ENCODE results near the gene RSAD2.

RSAD2 gene

DNA sequence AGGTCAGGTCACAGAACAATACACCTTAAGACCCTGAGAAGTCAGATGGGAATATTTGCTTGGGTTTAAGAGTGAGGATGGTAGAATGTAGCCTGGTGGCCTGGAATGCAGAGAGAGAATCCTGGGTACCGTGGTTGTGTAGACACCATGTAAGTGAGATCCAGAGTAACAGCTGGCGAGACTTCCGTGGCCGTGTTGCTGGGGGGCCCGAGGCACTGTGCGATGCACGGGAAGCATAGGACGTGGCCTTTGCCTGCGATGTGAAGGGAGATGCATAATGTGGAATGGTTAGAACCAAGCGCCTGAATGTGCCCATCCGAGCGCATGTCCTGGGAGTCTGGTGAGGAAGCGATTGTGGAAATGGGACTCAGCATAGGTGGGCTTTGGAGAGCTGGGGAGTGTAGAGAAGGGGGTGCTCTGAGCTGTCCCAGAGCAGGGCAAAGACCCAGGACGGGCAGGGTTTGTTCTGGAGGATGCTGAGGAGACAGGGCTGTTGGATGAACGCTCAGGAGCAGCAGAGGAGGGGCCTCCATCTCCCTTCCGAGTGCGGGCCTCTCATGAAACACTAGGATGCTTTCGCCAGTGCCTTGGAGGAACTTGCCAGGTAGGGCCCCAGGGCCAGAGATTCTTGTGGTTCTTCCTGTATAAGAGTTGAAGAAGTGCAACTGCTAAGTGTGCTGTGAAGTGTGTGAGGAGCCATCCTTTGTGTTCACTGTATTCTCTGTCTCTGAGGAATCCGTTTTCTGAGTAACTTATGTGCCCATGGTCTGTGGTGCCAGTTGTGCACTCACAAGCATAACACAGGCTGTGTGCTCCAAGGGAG, 46.7 kb downstream of the RSAD2 start:
- H3K4me3 ChIP-seq (ENCODE audit: low read depth, low read length): no peak overlapping the region
- DNase-seq (ENCODE audit: low read depth): no peak
- no peak for TF ChIP-seq MAX (IDR thresholded peaks at IDR 0.05; ENCODE audit: low read depth, low read length)
- no peak for TF ChIP-seq POLR2A (IDR thresholded peaks at IDR 0.05; ENCODE audit: extremely low read depth, insufficient read length)
- no peak for TF ChIP-seq MYC (IDR thresholded peaks at IDR 0.05; ENCODE audit: low read depth, low read length)
- TF ChIP-seq, protein P1, sequence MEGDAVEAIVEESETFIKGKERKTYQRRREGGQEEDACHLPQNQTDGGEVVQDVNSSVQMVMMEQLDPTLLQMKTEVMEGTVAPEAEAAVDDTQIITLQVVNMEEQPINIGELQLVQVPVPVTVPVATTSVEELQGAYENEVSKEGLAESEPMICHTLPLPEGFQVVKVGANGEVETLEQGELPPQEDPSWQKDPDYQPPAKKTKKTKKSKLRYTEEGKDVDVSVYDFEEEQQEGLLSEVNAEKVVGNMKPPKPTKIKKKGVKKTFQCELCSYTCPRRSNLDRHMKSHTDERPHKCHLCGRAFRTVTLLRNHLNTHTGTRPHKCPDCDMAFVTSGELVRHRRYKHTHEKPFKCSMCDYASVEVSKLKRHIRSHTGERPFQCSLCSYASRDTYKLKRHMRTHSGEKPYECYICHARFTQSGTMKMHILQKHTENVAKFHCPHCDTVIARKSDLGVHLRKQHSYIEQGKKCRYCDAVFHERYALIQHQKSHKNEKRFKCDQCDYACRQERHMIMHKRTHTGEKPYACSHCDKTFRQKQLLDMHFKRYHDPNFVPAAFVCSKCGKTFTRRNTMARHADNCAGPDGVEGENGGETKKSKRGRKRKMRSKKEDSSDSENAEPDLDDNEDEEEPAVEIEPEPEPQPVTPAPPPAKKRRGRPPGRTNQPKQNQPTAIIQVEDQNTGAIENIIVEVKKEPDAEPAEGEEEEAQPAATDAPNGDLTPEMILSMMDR (IDR thresholded peaks at IDR 0.05; ENCODE audit: low read depth, low read length): no peak

DNA sequence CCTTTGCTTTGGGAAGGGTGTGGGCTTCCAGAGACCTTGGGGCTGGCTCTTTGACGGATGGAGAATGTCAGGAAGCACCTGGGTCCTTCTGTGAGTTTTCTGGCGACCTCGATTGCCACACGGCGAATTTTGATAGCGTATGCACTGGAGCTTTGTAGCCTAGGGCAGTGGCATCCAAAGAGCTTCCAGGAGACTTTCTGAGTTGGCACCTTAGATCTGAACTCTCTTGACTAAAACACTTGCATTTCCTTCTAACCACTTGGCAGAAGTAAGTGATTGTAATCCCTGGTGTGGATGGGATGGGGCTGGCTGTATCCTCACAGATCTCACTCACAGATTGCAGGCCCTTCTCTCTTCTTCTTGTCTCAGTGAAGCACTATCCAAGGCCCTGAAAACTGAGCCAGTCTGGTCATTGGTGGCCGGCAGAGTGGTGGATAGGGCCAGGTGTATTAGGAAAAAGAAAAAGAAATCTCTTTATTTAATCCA, 47.4 kb downstream of the RSAD2 start:
- TF ChIP-seq, protein P1 (IDR thresholded peaks at IDR 0.05; ENCODE audit: low read depth, low read length): no peak
- TF ChIP-seq POLR2A (IDR thresholded peaks at IDR 0.05; ENCODE audit: extremely low read depth, insufficient read length): no peak
- TF ChIP-seq MAX (IDR thresholded peaks at IDR 0.05; ENCODE audit: low read depth, low read length): no peak
- no peak for TF ChIP-seq MYC (IDR thresholded peaks at IDR 0.05; ENCODE audit: low read depth, low read length)
- no peak overlapping the region for H3K4me3 ChIP-seq (ENCODE audit: low read depth, low read length)
- no peak for DNase-seq (ENCODE audit: low read depth)

- TF ChIP-seq, protein P1 (IDR thresholded peaks at IDR 0.05; ENCODE audit: low read depth, low read length): no peak
- TF ChIP-seq POLR2A (IDR thresholded peaks at IDR 0.05; ENCODE audit: extremely low read depth, insufficient read length) (no peak), MYC (IDR thresholded peaks at IDR 0.05; ENCODE audit: low read depth, low read length) (no peak), MAX (IDR thresholded peaks at IDR 0.05; ENCODE audit: low read depth, low read length) (no peak)
- no peak overlapping the region for H3K4me3 ChIP-seq (ENCODE audit: low read depth, low read length)
- DNase-seq (ENCODE audit: low read depth): no peak
Observed at GRCh38 chr2:6926071-6926732, 48.6 kb downstream of the RSAD2 start.

DNA sequence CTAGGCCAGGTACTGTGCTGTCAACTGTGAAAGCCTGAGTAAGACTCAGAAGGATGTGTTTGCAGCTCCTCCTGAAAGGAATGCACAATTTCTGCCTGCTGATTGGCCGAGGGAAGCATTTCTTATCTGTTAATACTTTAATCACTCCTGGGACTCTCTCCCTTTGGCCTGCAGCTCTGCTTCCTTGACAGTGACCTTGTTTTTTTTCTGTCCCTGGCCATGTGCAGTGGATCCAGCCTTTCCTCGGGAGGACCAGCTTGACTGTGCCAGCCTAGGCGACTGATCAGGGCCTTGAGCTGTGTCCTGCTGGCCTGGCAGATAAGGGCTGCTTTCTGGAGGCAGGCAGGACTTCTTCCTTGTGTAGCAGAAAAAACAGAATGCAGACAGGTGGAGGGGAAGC, 49.6 kb downstream of the RSAD2 start:
- TF ChIP-seq, protein P1 (IDR thresholded peaks at IDR 0.05; ENCODE audit: low read depth, low read length): no peak
- TF ChIP-seq POLR2A (IDR thresholded peaks at IDR 0.05; ENCODE audit: extremely low read depth, insufficient read length): no peak
- TF ChIP-seq MYC (IDR thresholded peaks at IDR 0.05; ENCODE audit: low read depth, low read length): no peak
- TF ChIP-seq MAX (IDR thresholded peaks at IDR 0.05; ENCODE audit: low read depth, low read length): no peak

DNA sequence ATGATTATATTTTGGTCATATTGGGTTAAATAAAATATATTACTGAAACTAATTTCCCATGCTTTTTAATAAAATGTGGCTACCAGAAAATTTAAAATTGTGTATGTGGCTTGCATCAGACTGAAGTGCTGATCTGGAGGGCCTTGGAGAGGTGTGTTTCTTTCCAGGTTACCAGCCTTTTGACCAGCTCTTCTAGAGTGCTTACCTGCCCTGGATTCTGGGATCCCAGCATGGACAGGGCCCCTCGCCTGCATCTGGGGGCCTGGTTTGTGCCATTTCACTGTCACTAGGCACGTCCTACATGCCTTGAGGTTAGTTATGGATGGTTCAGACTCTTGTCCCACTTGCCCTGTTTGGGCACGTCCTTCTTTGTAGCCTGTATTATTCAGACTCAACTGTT, 50.2 kb downstream of the RSAD2 start:
- no peak for DNase-seq (ENCODE audit: low read depth)
- TF ChIP-seq MAX (IDR thresholded peaks at IDR 0.05; ENCODE audit: low read depth, low read length) (no peak), MYC (IDR thresholded peaks at IDR 0.05; ENCODE audit: low read depth, low read length) (no peak), POLR2A (IDR thresholded peaks at IDR 0.05; ENCODE audit: extremely low read depth, insufficient read length) (no peak)
- TF ChIP-seq, protein P1 (IDR thresholded peaks at IDR 0.05; ENCODE audit: low read depth, low read length): no peak

More for the DNA sequence above, 49.6 kb downstream of the RSAD2 start:
- no peak for DNase-seq (ENCODE audit: low read depth)
- no peak overlapping the region for H3K4me3 ChIP-seq (ENCODE audit: low read depth, low read length)

More for the DNA sequence above, 50.2 kb downstream of the RSAD2 start:
- no peak overlapping the region for H3K4me3 ChIP-seq (ENCODE audit: low read depth, low read length)

All from NB4 (cell line).